BJ (cell line): ENCODE results near the gene EHD4. TPM values are rescaled to one million over a fixed set of nuclear protein-coding genes. Genes with fewer than 3 reads are reported as not detected.

Source experiments
- CTCF ChIA-PET: fragments of 350-600 bp; formaldehyde crosslinking; extraction: SDS; loops from one replicate; lab custom pipeline; 2021; ENCODE audit warnings: antibody characterized with exemption, inconsistent platforms; lab: Yijun Ruan, JAX
- POLR2A ChIA-PET: fragments of 300-600 bp; sonication (Branson Sonifier 250); formaldehyde crosslinking; extraction: SDS; loops from one replicate; lab custom pipeline; 2021; ENCODE audit warnings: antibody characterized with exemption; lab: Charles Lee
- DNase-seq: peaks from one replicate; pipeline ENCODE4 v3.0.0-alpha.2; 2011; ENCODE audit warnings: low read depth
- H3K27me3 ChIP-seq: 2 replicates; pipeline ENCODE4 v1.6.0; 2011; ENCODE audit warnings: low read length; ENCODE audit not compliant: control insufficient read depth, insufficient read depth
- H3K36me3 ChIP-seq: 2 replicates; pipeline ENCODE4 v1.5.1; 2011; ENCODE audit warnings: low read length; ENCODE audit not compliant: control insufficient read depth, insufficient read depth
- H3K4me3 ChIP-seq: 2 replicates; pipeline ENCODE4 v1.5.1; 2011; ENCODE audit warnings: low read depth, mild to moderate bottlenecking, control low read depth, low read length
- CTCF ChIP-seq: IDR thresholded peaks from 2 replicates; pipeline ENCODE4 v1.5.1; 2011; ENCODE audit warnings: low read depth, mild to moderate bottlenecking, control low read depth, inconsistent platforms, low read length, moderate library complexity; ENCODE audit not compliant: insufficient read depth
- polyA plus RNA-seq: library from polyadenylated mRNA; depleted of rRNA; stranded (reverse); fragments of >200 nt; gene quantifications from 2 replicates; pipeline ENCODE4 v1.2.3, GENCODE V29; 2011

EHD4 gene
- polyA plus RNA-seq, 1 experiment, result 17.0 TPM

DNA sequence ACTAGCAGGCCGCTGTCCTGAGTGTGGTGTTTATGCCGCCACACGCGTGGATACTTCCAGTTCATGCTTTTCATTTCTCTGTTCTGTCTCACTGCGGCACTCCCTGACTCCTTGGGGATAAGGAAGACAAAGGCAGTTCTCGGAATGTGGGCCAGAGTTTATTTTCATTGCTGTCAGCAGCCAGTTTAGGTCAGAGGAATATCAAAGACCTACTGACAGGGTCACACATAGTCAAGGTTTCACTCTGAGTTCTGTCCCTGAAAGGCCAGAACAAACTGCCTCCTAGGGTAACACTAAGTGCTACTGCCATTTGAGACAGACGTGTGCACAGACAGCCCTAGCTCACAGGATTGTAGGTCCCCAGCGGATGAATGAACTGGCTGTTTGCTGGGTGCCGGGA, 51.2 kb downstream of the EHD4 start:
- TF ChIP-seq CTCF, result no peak
- H3K4me3 ChIP-seq, result no peak overlapping the region
- no peak for DNase-seq
- peaks cover 1% of the 10 kb centered on the region; the same call in 1 of the 2 replicates for H3K36me3 ChIP-seq
- POLR2A ChIA-PET, result no interaction called here
- CTCF ChIA-PET, result no interaction called here
- no peaks in the 10 kb centered on the region for H3K27me3 ChIP-seq

DNA sequence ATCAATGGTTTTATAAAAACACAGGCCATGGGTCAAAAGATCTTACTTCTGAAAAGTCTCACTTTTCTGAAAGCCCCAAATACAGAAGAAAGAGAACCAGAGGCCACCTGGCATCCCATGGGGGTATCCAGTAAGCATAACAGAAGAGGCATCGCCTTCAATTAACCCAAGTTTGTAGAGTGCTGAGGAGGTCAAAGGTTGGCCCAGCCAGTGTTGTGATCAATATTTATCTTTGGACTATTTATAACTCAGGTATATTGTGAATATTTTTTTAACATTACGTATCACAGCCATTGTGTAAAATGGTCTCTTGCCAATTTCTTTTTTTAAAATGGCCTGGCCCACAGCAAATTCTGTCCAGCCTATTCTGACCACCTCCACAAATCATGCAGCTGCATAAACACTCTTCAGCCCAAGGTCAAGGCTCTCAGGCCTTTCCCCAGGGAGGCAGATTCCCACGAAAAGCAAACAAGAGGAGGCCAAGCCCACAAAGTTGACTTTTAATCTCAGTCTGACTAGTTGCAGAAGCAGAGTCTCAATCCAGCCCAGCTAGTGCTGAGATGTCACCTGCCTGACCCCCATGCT, 52.3 kb downstream of the EHD4 start:
- no peak for TF ChIP-seq CTCF
- Histone ChIP-seq H3K27me3 (no peaks in the 10 kb centered on the region), H3K4me3 (no peak overlapping the region), H3K36me3 (peaks cover 1% of the 10 kb centered on the region; the same call in 1 of the 2 replicates)
- ChIA-PET POLR2A (no interaction called here), CTCF (no interaction called here)
- DNase-seq, result no peak

DNA sequence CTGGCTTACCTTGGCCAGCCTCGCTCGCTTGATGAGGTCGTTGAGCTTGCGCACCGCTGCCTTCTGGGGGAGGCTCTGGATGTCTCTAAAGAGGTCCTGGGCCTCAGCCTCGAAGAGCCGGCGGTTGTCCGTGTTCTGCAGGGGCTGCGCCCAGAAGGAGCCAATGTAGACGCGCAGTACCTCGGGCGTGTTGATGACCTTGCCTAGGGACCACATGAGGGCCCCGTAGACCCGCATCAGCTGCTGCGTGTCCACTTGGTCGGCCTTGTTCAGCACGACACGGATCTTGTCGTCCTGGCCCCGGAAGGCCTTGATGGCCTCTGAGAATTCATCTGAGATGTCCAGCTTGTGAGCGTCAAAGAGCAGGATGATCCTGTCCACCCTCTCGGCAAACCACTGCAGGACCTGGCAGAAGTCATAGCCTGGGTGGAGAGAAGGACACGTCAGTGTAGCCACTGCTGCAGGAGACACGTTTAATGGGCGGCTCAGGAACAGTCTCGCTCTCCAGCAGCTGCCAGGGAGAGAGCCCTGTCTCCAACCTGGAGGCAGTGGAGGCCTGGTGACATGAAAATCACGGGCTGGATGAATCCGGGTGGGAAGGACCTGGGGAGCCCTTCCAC, 53.0 kb downstream of the EHD4 start:
- no peaks in the 10 kb centered on the region for H3K27me3 ChIP-seq
- DNase-seq, result no peak
- H3K4me3 ChIP-seq, result no peak overlapping the region
- H3K36me3 ChIP-seq, result peaks cover 1% of the 10 kb centered on the region; the same call in 1 of the 2 replicates
- CTCF ChIA-PET, result no interaction called here
- no peak for TF ChIP-seq CTCF
- POLR2A ChIA-PET, result interaction anchor here (0.6 kb wide), 1 partner anchor 623 kb away, joined by 5 read pairs; no protein-coding TSS in a partner anchor

- CTCF ChIA-PET, result no interaction called here
- Histone ChIP-seq H3K4me3 (no peak overlapping the region), H3K36me3 (peaks cover 3% of the 10 kb centered on the region; the same call in 1 of the 2 replicates)
These were observed 53.7 kb downstream of the EHD4 start for GRCh38 chr15:41918506-41919126.

More at GRCh38 chr15:41918506-41919126, 53.7 kb downstream of the EHD4 start:
- no peak for DNase-seq
- POLR2A ChIA-PET, result interaction anchor here (0.6 kb wide), 1 partner anchor 623 kb away, joined by 5 read pairs; no protein-coding TSS in a partner anchor
- TF ChIP-seq CTCF, result no peak
- H3K27me3 ChIP-seq, result no peaks in the 10 kb centered on the region
